HEK293T (cell line): ENCODE results near the gene GATAD2A.

Source experiments
- CTBP1 ChIP-seq: fragments of 450-650 bp; IDR thresholded peaks from 2 replicates; pipeline ENCODE4 v1.6.1; 2016; ENCODE audit warnings: borderline replicate concordance
- FOXA1 ChIP-seq: fragments of 450-650 bp; IDR thresholded peaks from 2 replicates; pipeline ENCODE4 v1.6.1; 2016; ENCODE audit warnings: mild to moderate bottlenecking
- FOXM1 ChIP-seq: fragments of 450-650 bp; IDR thresholded peaks from 2 replicates; pipeline ENCODE4 v1.6.1; 2017; ENCODE audit warnings: mild to moderate bottlenecking, borderline replicate concordance
- SP1 ChIP-seq: fragments of 450-650 bp; IDR thresholded peaks from 2 replicates; pipeline ENCODE4 v1.6.1; 2017

GRCh38 chr19:19426799-19427198 lies 21.3 kb downstream of the GATAD2A start:
- TF ChIP-seq SP1 (no peak), FOXM1 (no peak), CTBP1 (no peak), FOXA1 (no peak)
